Measurements from ENCODE around the gene SLC23A1. TPM values are rescaled to one million over a fixed set of nuclear protein-coding genes. Genes with fewer than 3 reads are reported as not detected.
"Not testable (repeated sequence)": the region's sequence is repeated elsewhere in the genome, so short reads cannot be mapped to it uniquely, and the experiment has no call there.

Gene SLC23A1
- total and polyA plus RNA-seq, 2 experiments from 2014 or later = 0.06 TPM; not detected in 1

GRCh38 chr5:139390639-139391569 lies 7.8 kb upstream of the SLC23A1 start:
- Histone ChIP-seq H3K36me3 (no peaks in the 10 kb centered on the region), H3K27me3 (peaks cover 11% of the 10 kb centered on the region), H3K4me1 (ENCODE audit: low read depth) (peaks cover 12% of the 10 kb centered on the region), H3K4me3 (no peak overlapping the region), H3K27ac (no peak overlapping the region), H3K9me3 (ENCODE audit: low read depth) (no peaks in the 10 kb centered on the region)
- no peak for DNase-seq (ENCODE audit: low read depth in 1 of 2, low spot score in 1 of 2)
- TF ChIP-seq CTCF (IDR thresholded peaks at IDR 0.05; ENCODE audit: low read depth, low read length) = no peak

- Histone ChIP-seq H3K36me3 (no peaks in the 10 kb centered on the region), H3K9me3 (ENCODE audit: low read depth) (no peaks in the 10 kb centered on the region), H3K27me3 (peaks cover 11% of the 10 kb centered on the region), H3K4me3 (no peak within 1 kb of the TSS), H3K4me1 (ENCODE audit: low read depth) (peaks cover 12% of the 10 kb centered on the region), H3K27ac (no peak within 1 kb of the TSS)
- no peak for DNase-seq (ENCODE audit: low read depth in 1 of 2, low spot score in 1 of 2)
- no peak for TF ChIP-seq CTCF (IDR thresholded peaks at IDR 0.05; ENCODE audit: low read depth, low read length)
These were observed 6.9 kb upstream of the SLC23A1 start, which contains the start of gene MZB1 for GRCh38 chr5:139389701-139390638. MZB1 (minus strand) TSS chr5:139389913; CDS start chr5:139389856, 57 bp downstream.

- Histone ChIP-seq H3K27me3 (peaks cover 3% of the 10 kb centered on the region), H3K27ac (peak overlapping the region; percentile 77), H3K4me1 (ENCODE audit: low read depth) (peaks cover 12% of the 10 kb centered on the region), H3K36me3 (no peaks in the 10 kb centered on the region), H3K9me3 (ENCODE audit: low read depth) (no peaks in the 10 kb centered on the region), H3K4me3 (no peak overlapping the region)
- peak; percentile 58 to 66 for DNase-seq (ENCODE audit: low read depth in 1 of 2, low spot score in 1 of 2)
- TF ChIP-seq CTCF (IDR thresholded peaks at IDR 0.05; ENCODE audit: low read depth, low read length) = no peak
These were observed 5.2 kb upstream of the SLC23A1 start for GRCh38 chr5:139388198-139388821.

GRCh38 chr5:139387611-139388197 lies 4.6 kb upstream of the SLC23A1 start:
- no peak overlapping the region for H3K4me3 ChIP-seq
- no peaks in the 10 kb centered on the region for H3K36me3 ChIP-seq
- TF ChIP-seq CTCF (IDR thresholded peaks at IDR 0.05; ENCODE audit: low read depth, low read length) = no peak
- H3K4me1 ChIP-seq (ENCODE audit: low read depth) = peaks cover 17% of the 10 kb centered on the region
- no peak for DNase-seq (ENCODE audit: low read depth in 1 of 2, low spot score in 1 of 2)
- H3K9me3 ChIP-seq (ENCODE audit: low read depth) = no peaks in the 10 kb centered on the region
- peak overlapping the region; percentile 77 for H3K27ac ChIP-seq
- H3K27me3 ChIP-seq = no peaks in the 10 kb centered on the region

- not testable (repeated sequence) for H3K9me3 ChIP-seq (ENCODE audit: low read depth); H3K36me3 ChIP-seq; H3K4me3 ChIP-seq; H3K27me3 ChIP-seq; H3K27ac ChIP-seq; DNase-seq (ENCODE audit: low read depth in 1 of 2, low spot score in 1 of 2)
- H3K4me1 ChIP-seq (ENCODE audit: low read depth) = peaks cover 25% of the 10 kb centered on the region
These were observed 3.9 kb upstream of the SLC23A1 start for GRCh38 chr5:139386956-139387355.

Measured in cardiac muscle cell (in vitro differentiated cells and primary cell).